ENCODE results near the gene SLC66A1.

SLC66A1 gene

GRCh38 chr1:19350566-19350965, 38.4 kb downstream of the SLC66A1 start:
- no peak overlapping the region for H3K27ac ChIP-seq (replicated peaks; ENCODE audit: low read length)
- H3K27me3 ChIP-seq (ENCODE audit: control insufficient read depth in 3 of 3, insufficient read depth in 3 of 3, low read depth in 1 of 3, low read length in 3 of 3), result no peaks in the 10 kb centered on the region
- no peak overlapping the region for H2AFZ ChIP-seq (ENCODE audit: low read length)
- no peak overlapping the region for H4K91ac ChIP-seq (ENCODE audit: low read depth, low read length, poor library complexity)
- no peak overlapping the region for H2BK5ac ChIP-seq (ENCODE audit: low read length)
- H3K36me3 ChIP-seq (replicated peaks in 1 of 2; ENCODE audit: control insufficient read depth in 2 of 2, insufficient read depth in 2 of 2, low read length in 2 of 2), result peaks cover 19 to 75% of the 10 kb centered on the region in 2 donors
- H3K4me2 ChIP-seq (ENCODE audit: insufficient read depth, low read length, poor library complexity, severe bottlenecking), result no peak overlapping the region
- DNase-seq (ENCODE audit: low spot score), result no peak
- H2BK120ac ChIP-seq (ENCODE audit: low read depth, low read length), result no peak overlapping the region
- H3K18ac ChIP-seq (ENCODE audit: low read length), result no peak overlapping the region
- no peak overlapping the region for H2BK12ac ChIP-seq (ENCODE audit: low read length)
- H3K4me3 ChIP-seq (ENCODE audit: low read length in 2 of 2), result no peak overlapping the region
- H3K9me3 ChIP-seq (replicated peaks in 1 of 2; ENCODE audit: control insufficient read depth in 2 of 2, insufficient read depth in 1 of 2, low read depth in 1 of 2, low read length in 2 of 2), result no peaks in the 10 kb centered on the region
- no peaks in the 10 kb centered on the region for H3K4me1 ChIP-seq (ENCODE audit: control insufficient read depth in 2 of 2, insufficient read depth in 1 of 2, low read depth in 1 of 2, low read length in 2 of 2)
- H2AK5ac ChIP-seq (ENCODE audit: low read depth, low read length), result no peak overlapping the region
- H3K23ac ChIP-seq (ENCODE audit: low read depth, low read length, poor library complexity), result no peak overlapping the region
- H4K8ac ChIP-seq (ENCODE audit: low read depth, low read length), result no peak overlapping the region
- H2BK15ac ChIP-seq (ENCODE audit: low read length), result no peak overlapping the region
- H3K14ac ChIP-seq (ENCODE audit: low read length), result no peak overlapping the region
- peaks cover under 1% of the 10 kb centered on the region for H3K79me1 ChIP-seq (ENCODE audit: low read depth, low read length)
- no CpG with 5 or more reads among the region's 5 CpGs for WGBS, 2 donors (ENCODE audit: extremely low coverage in 2 of 2, insufficient read length in 2 of 2, insufficient replicate concordance in 1 of 2)
- H3K9ac ChIP-seq (ENCODE audit: low read depth, low read length, poor library complexity), result no peak overlapping the region
- H3K4ac ChIP-seq (ENCODE audit: low read length), result no peak overlapping the region

DNA sequence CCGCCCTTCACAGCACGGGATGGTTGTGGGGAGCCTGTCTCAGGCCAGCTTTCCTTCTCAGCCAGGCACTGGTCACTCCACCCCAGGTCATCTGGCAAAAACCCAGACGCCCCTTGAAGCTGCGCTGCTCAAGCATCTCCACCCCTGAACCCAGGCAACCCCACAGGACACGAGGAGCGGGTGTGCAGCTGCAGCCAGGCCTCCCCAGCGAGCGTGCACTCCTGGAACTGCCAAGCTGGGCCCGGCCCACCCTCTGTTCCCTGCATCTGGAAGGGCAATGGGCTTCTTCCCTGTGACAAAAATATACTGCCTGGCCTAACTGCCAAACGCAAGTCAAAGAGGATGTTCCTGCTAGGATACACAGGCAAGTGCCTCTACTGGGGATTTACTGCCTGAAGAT, 39.7 kb downstream of the SLC66A1 start:
- H3K9me3 ChIP-seq (replicated peaks in 1 of 2; ENCODE audit: control insufficient read depth in 2 of 2, insufficient read depth in 1 of 2, low read depth in 1 of 2, low read length in 2 of 2), result no peaks in the 10 kb centered on the region
- H3K4ac ChIP-seq (ENCODE audit: low read length), result no peak overlapping the region
- H4K91ac ChIP-seq (ENCODE audit: low read depth, low read length, poor library complexity), result no peak overlapping the region
- H3K36me3 ChIP-seq (replicated peaks in 1 of 2; ENCODE audit: control insufficient read depth in 2 of 2, insufficient read depth in 2 of 2, low read length in 2 of 2), result peaks cover 29 to 85% of the 10 kb centered on the region in 2 donors
- H3K23ac ChIP-seq (ENCODE audit: low read depth, low read length, poor library complexity), result no peak overlapping the region
- no peak overlapping the region for H3K18ac ChIP-seq (ENCODE audit: low read length)
- H2AK5ac ChIP-seq (ENCODE audit: low read depth, low read length), result no peak overlapping the region
- H2AFZ ChIP-seq (ENCODE audit: low read length), result no peak overlapping the region
- no peak for DNase-seq (ENCODE audit: low spot score)
- H3K4me3 ChIP-seq (ENCODE audit: low read length in 2 of 2), result no peak overlapping the region
- no peak overlapping the region for H3K4me2 ChIP-seq (ENCODE audit: insufficient read depth, low read length, poor library complexity, severe bottlenecking)
- H3K79me1 ChIP-seq (ENCODE audit: low read depth, low read length), result no peaks in the 10 kb centered on the region
- H4K8ac ChIP-seq (ENCODE audit: low read depth, low read length), result no peak overlapping the region
- no peak overlapping the region for H2BK12ac ChIP-seq (ENCODE audit: low read length)
- no peak overlapping the region for H2BK15ac ChIP-seq (ENCODE audit: low read length)
- no peaks in the 10 kb centered on the region for H3K4me1 ChIP-seq (ENCODE audit: control insufficient read depth in 2 of 2, insufficient read depth in 1 of 2, low read depth in 1 of 2, low read length in 2 of 2)
- WGBS, 2 donors (ENCODE audit: extremely low coverage in 2 of 2, insufficient read length in 2 of 2, insufficient replicate concordance in 1 of 2), result no CpG with 5 or more reads among the region's 10 CpGs
- H2BK120ac ChIP-seq (ENCODE audit: low read depth, low read length), result no peak overlapping the region
- H3K27ac ChIP-seq (replicated peaks; ENCODE audit: low read length), result no peak overlapping the region
- no peak overlapping the region for H3K14ac ChIP-seq (ENCODE audit: low read length)
- H3K27me3 ChIP-seq (ENCODE audit: control insufficient read depth in 3 of 3, insufficient read depth in 3 of 3, low read depth in 1 of 3, low read length in 3 of 3), result no peaks in the 10 kb centered on the region
- no peak overlapping the region for H3K9ac ChIP-seq (ENCODE audit: low read depth, low read length, poor library complexity)
- H2BK5ac ChIP-seq (ENCODE audit: low read length), result no peak overlapping the region

DNA sequence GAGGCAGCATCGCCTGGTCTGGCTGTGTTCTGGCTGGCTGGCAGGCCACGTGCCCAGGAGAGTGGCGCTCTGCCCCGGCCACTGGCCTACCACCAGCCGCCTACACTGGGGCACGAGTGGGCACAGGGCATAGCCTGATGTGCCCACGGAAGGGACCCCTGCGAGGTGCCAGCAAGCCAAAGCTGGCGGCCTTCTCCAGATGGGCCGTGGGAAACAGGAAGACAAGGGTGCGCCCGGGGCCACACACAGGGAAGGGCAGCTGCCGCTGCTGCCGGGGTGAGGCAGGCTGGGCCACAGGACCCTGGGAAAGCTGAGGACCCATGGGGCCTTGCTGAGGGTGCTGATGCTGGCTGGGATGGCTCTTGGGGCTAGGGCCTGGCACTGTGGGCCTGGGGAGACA, 40.7 kb downstream of the SLC66A1 start:
- no peak overlapping the region for H2BK5ac ChIP-seq (ENCODE audit: low read length)
- H3K23ac ChIP-seq (ENCODE audit: low read depth, low read length, poor library complexity), result no peak overlapping the region
- H3K18ac ChIP-seq (ENCODE audit: low read length), result no peak overlapping the region
- H4K8ac ChIP-seq (ENCODE audit: low read depth, low read length), result no peak overlapping the region
- no peaks in the 10 kb centered on the region for H3K9me3 ChIP-seq (replicated peaks in 1 of 2; ENCODE audit: control insufficient read depth in 2 of 2, insufficient read depth in 1 of 2, low read depth in 1 of 2, low read length in 2 of 2)
- H3K79me1 ChIP-seq (ENCODE audit: low read depth, low read length), result no peaks in the 10 kb centered on the region
- H4K91ac ChIP-seq (ENCODE audit: low read depth, low read length, poor library complexity), result no peak overlapping the region
- H3K4me3 ChIP-seq (ENCODE audit: low read length in 2 of 2), result no peak overlapping the region
- peaks cover 29 to 88% of the 10 kb centered on the region in 2 donors for H3K36me3 ChIP-seq (replicated peaks in 1 of 2; ENCODE audit: control insufficient read depth in 2 of 2, insufficient read depth in 2 of 2, low read length in 2 of 2)
- no peak overlapping the region for H3K27ac ChIP-seq (replicated peaks; ENCODE audit: low read length)
- H2BK15ac ChIP-seq (ENCODE audit: low read length), result no peak overlapping the region
- H3K4ac ChIP-seq (ENCODE audit: low read length), result no peak overlapping the region
- DNase-seq (ENCODE audit: low spot score), result no peak
- no peak overlapping the region for H3K14ac ChIP-seq (ENCODE audit: low read length)
- no peak overlapping the region for H2AFZ ChIP-seq (ENCODE audit: low read length)
- H2AK5ac ChIP-seq (ENCODE audit: low read depth, low read length), result peak overlapping the region; percentile 21
- H3K4me1 ChIP-seq (ENCODE audit: control insufficient read depth in 2 of 2, insufficient read depth in 1 of 2, low read depth in 1 of 2, low read length in 2 of 2), result no peaks in the 10 kb centered on the region
- no peak overlapping the region for H3K4me2 ChIP-seq (ENCODE audit: insufficient read depth, low read length, poor library complexity, severe bottlenecking)
- H2BK12ac ChIP-seq (ENCODE audit: low read length), result no peak overlapping the region
- no CpG with 5 or more reads among the region's 14 CpGs for WGBS, 2 donors (ENCODE audit: extremely low coverage in 2 of 2, insufficient read length in 2 of 2, insufficient replicate concordance in 1 of 2)
- H3K27me3 ChIP-seq (ENCODE audit: control insufficient read depth in 3 of 3, insufficient read depth in 3 of 3, low read depth in 1 of 3, low read length in 3 of 3), result no peaks in the 10 kb centered on the region
- H3K9ac ChIP-seq (ENCODE audit: low read depth, low read length, poor library complexity), result no peak overlapping the region
- no peak overlapping the region for H2BK120ac ChIP-seq (ENCODE audit: low read depth, low read length)

DNA sequence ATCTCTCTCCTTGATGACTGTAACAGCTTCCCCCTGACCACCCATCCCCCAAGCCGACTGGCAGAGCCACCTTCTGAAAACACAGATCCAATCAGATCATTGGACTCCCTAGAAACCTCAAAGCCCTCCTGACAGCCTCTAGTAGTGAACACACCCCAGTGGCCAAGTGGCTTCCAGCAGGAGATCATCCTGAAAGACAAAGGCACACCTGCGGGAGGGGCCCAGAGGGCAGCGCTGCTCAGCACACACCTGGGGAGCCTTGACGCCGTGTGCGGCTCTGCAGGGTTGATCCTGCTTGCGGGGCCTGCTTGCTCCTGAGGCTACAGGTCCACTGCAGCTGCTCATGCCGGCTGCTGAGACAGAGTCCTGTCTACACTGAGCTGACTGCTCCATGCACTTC, 41.5 kb downstream of the SLC66A1 start:
- Histone ChIP-seq H3K4me1 (ENCODE audit: control insufficient read depth in 2 of 2, insufficient read depth in 1 of 2, low read depth in 1 of 2, low read length in 2 of 2) (no peaks in the 10 kb centered on the region), H2AFZ (ENCODE audit: low read length) (no peak overlapping the region), H3K79me1 (ENCODE audit: low read depth, low read length) (no peaks in the 10 kb centered on the region), H3K9me3 (replicated peaks in 1 of 2; ENCODE audit: control insufficient read depth in 2 of 2, insufficient read depth in 1 of 2, low read depth in 1 of 2, low read length in 2 of 2) (no peaks in the 10 kb centered on the region), H3K4ac (ENCODE audit: low read length) (no peak overlapping the region), H4K8ac (ENCODE audit: low read depth, low read length) (no peak overlapping the region), H3K18ac (ENCODE audit: low read length) (no peak overlapping the region), H3K27ac (replicated peaks; ENCODE audit: low read length) (no peak overlapping the region), H3K14ac (ENCODE audit: low read length) (no peak overlapping the region), H4K91ac (ENCODE audit: low read depth, low read length, poor library complexity) (no peak overlapping the region), H2BK12ac (ENCODE audit: low read length) (no peak overlapping the region), H2BK5ac (ENCODE audit: low read length) (no peak overlapping the region), H3K9ac (ENCODE audit: low read depth, low read length, poor library complexity) (no peak overlapping the region), H3K27me3 (ENCODE audit: control insufficient read depth in 3 of 3, insufficient read depth in 3 of 3, low read depth in 1 of 3, low read length in 3 of 3) (no peaks in the 10 kb centered on the region), H3K4me3 (ENCODE audit: low read length in 2 of 2) (no peak overlapping the region), H3K4me2 (ENCODE audit: insufficient read depth, low read length, poor library complexity, severe bottlenecking) (no peak overlapping the region), H2AK5ac (ENCODE audit: low read depth, low read length) (no peak overlapping the region), H3K36me3 (replicated peaks in 1 of 2; ENCODE audit: control insufficient read depth in 2 of 2, insufficient read depth in 2 of 2, low read length in 2 of 2) (peaks cover 29 to 83% of the 10 kb centered on the region in 2 donors), H2BK15ac (ENCODE audit: low read length) (no peak overlapping the region), H2BK120ac (ENCODE audit: low read depth, low read length) (no peak overlapping the region), H3K23ac (ENCODE audit: low read depth, low read length, poor library complexity) (no peak overlapping the region)
- DNase-seq (ENCODE audit: low spot score), result no peak
- WGBS, 2 donors (ENCODE audit: extremely low coverage in 2 of 2, insufficient read length in 2 of 2, insufficient replicate concordance in 1 of 2), result no CpG with 5 or more reads among the region's 8 CpGs
